ENCODE results near the gene PRKCQ.

PRKCQ gene

DNA sequence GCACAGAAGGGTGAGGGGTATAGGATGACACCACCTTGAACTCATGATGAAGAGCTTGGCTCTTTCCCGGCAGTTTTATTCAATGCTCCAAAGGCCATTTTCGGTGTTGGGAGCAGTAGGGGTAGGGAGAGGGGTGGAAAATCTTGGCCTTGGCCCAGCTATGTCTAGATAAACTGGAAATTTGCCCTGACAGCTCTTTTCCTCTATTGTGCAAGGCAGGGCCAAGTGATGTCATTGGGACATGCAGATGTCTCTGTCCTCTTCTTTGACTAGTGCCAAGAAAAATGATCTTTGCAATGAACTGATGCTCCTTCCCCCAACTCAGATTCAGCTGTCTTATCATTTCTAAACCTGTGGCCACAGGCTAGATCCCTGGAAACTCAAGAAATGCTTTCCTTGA, 27.7 kb upstream of the PRKCQ start:
- Histone ChIP-seq H3K27ac (ENCODE audit: low read depth, low read length) (no peak overlapping the region), H3K27me3 (ENCODE audit: low read length) (no peaks in the 10 kb centered on the region; the same call in 1 of the 2 replicates), H4K20me1 (ENCODE audit: low read depth, low read length) (no peaks in the 10 kb centered on the region), H3K9me3 (ENCODE audit: insufficient read depth, low read length) (no peaks in the 10 kb centered on the region), H3K4me2 (ENCODE audit: low read depth, low read length, poor library complexity, severe bottlenecking) (no peak overlapping the region), H3K4me3 (ENCODE audit: insufficient read depth, low read length, poor library complexity, severe bottlenecking) (no peak overlapping the region), H3K36me3 (ENCODE audit: low read length) (no peaks in the 10 kb centered on the region), H3K79me2 (ENCODE audit: insufficient read depth, low read length) (no peaks in the 10 kb centered on the region), H2AFZ (ENCODE audit: low read depth, low read length, severe bottlenecking) (no peak overlapping the region), H3F3A (ENCODE audit: insufficient read depth) (no peaks in the 10 kb centered on the region), H3K9me2 (replicated peaks; ENCODE audit: insufficient read depth, low read length) (no peaks in the 10 kb centered on the region), H3K9ac (ENCODE audit: low read length) (no peak overlapping the region)
- TF ChIP-seq, protein P1, sequence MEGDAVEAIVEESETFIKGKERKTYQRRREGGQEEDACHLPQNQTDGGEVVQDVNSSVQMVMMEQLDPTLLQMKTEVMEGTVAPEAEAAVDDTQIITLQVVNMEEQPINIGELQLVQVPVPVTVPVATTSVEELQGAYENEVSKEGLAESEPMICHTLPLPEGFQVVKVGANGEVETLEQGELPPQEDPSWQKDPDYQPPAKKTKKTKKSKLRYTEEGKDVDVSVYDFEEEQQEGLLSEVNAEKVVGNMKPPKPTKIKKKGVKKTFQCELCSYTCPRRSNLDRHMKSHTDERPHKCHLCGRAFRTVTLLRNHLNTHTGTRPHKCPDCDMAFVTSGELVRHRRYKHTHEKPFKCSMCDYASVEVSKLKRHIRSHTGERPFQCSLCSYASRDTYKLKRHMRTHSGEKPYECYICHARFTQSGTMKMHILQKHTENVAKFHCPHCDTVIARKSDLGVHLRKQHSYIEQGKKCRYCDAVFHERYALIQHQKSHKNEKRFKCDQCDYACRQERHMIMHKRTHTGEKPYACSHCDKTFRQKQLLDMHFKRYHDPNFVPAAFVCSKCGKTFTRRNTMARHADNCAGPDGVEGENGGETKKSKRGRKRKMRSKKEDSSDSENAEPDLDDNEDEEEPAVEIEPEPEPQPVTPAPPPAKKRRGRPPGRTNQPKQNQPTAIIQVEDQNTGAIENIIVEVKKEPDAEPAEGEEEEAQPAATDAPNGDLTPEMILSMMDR (IDR thresholded peaks at IDR 0.05; ENCODE audit: insufficient read depth, low read length, poor library complexity, severe bottlenecking): no peak
- no peak for TF ChIP-seq EZH2phosphoT487 (conservative IDR thresholded peaks at IDR 0.05; ENCODE audit: low read length)

DNA sequence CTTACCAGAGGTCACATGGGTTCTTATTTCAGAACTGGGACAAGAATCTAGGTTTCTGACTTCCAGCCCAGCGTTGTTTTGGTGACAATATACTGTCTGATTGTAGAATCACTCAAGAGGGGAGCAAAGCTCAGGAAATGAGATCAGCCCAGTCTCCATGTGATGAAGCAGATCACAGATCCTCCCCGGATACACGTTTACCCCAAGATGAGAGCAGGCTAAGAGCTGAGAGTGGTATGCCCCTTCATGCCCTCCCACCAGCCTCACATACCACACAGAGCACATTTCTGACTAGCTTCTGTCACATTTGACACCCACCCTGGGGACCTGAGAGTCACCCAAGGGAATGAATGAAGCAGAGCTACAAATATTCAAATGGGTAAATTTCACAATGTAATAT, 27.1 kb upstream of the PRKCQ start:
- no peak overlapping the region for H3K9ac ChIP-seq (ENCODE audit: low read length)
- H2AFZ ChIP-seq (ENCODE audit: low read depth, low read length, severe bottlenecking): no peak overlapping the region
- TF ChIP-seq EZH2phosphoT487 (conservative IDR thresholded peaks at IDR 0.05; ENCODE audit: low read length): no peak
- TF ChIP-seq, protein P1 (IDR thresholded peaks at IDR 0.05; ENCODE audit: insufficient read depth, low read length, poor library complexity, severe bottlenecking): no peak
- no peak overlapping the region for H3K27ac ChIP-seq (ENCODE audit: low read depth, low read length)
- no peaks in the 10 kb centered on the region; the same call in 1 of the 2 replicates for H3K27me3 ChIP-seq (ENCODE audit: low read length)
- H3K9me3 ChIP-seq (ENCODE audit: insufficient read depth, low read length): no peaks in the 10 kb centered on the region
- no peaks in the 10 kb centered on the region for H3K79me2 ChIP-seq (ENCODE audit: insufficient read depth, low read length)
- H3K9me2 ChIP-seq (replicated peaks; ENCODE audit: insufficient read depth, low read length): no peaks in the 10 kb centered on the region
- no peaks in the 10 kb centered on the region for H3K36me3 ChIP-seq (ENCODE audit: low read length)
- H3K4me2 ChIP-seq (ENCODE audit: low read depth, low read length, poor library complexity, severe bottlenecking): no peak overlapping the region
- no peaks in the 10 kb centered on the region for H4K20me1 ChIP-seq (ENCODE audit: low read depth, low read length)
- no peak overlapping the region for H3K4me3 ChIP-seq (ENCODE audit: insufficient read depth, low read length, poor library complexity, severe bottlenecking)
- H3F3A ChIP-seq (ENCODE audit: insufficient read depth): no peaks in the 10 kb centered on the region

DNA sequence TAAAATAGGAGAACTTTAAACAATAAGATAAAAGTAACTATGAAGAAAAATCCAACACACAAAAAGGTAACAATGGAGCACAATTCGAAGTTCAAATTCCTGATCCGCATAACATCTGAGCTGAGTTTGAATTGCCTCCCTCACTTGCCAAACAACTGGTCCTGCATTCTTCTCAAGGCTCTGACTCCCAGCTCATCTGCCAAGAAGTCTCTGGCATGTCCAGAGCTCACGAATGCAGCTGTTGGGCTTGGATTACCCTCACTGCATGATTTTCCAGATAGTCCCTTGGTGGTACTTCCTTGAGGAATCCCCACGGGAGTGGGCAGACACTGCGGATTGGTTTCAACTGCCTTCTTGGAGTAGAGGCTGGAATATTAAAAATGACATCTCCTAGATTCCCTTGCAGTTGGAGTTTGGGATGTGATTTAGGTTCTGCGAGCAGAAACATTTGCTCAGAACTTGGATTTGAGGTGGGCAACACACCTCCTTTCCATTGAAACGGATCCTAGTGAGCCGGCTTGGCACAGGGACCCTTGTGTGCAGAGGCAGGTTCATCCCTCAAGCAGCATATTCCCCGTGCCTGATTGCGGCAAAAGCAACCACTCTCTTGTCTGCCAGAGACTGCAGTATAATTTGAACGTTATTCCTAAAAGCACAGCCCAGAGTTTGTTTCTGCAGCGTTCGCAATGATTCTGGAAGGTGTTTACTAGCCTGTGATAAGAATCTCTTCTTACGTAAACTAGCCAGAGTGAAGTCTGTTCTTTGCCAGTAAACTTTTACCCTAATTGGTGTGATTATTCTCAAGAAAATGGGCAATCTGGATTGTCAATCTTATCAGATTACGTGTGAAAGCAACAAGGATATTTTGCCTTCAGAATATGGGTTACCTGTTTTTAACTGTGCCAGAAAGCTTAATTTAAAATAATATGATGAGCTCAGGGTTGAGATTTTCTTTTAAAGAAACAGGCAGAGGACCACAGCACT, 23.4 kb upstream of the PRKCQ start:
- H2AFZ ChIP-seq (ENCODE audit: low read depth, low read length, severe bottlenecking): no peak overlapping the region
- TF ChIP-seq, protein P1 (IDR thresholded peaks at IDR 0.05; ENCODE audit: insufficient read depth, low read length, poor library complexity, severe bottlenecking): no peak
- TF ChIP-seq EZH2phosphoT487 (conservative IDR thresholded peaks at IDR 0.05; ENCODE audit: low read length): no peak
- H3K36me3 ChIP-seq (ENCODE audit: low read length): no peaks in the 10 kb centered on the region
- H3K4me2 ChIP-seq (ENCODE audit: low read depth, low read length, poor library complexity, severe bottlenecking): no peak overlapping the region
- H3K4me3 ChIP-seq (ENCODE audit: insufficient read depth, low read length, poor library complexity, severe bottlenecking): no peak overlapping the region
- no peak overlapping the region for H3K27ac ChIP-seq (ENCODE audit: low read depth, low read length)
- no peaks in the 10 kb centered on the region for H3K79me2 ChIP-seq (ENCODE audit: insufficient read depth, low read length)
- no peaks in the 10 kb centered on the region for H3K27me3 ChIP-seq (ENCODE audit: low read length)
- H3F3A ChIP-seq (ENCODE audit: insufficient read depth): no peaks in the 10 kb centered on the region
- no peaks in the 10 kb centered on the region for H3K9me2 ChIP-seq (replicated peaks; ENCODE audit: insufficient read depth, low read length)
- H3K9me3 ChIP-seq (ENCODE audit: insufficient read depth, low read length): no peaks in the 10 kb centered on the region
- H4K20me1 ChIP-seq (ENCODE audit: low read depth, low read length): no peaks in the 10 kb centered on the region
- H3K9ac ChIP-seq (ENCODE audit: low read length): no peak overlapping the region
